SK-MEL-5 (cell line): Measurements from ENCODE around the gene PSME4. TPM values are rescaled to one million over a fixed set of nuclear protein-coding genes. Genes with fewer than 3 reads are reported as not detected.
A peak's percentile ranks its signal among the peaks of the same experiment; 100 is the strongest.

Source experiments
- DNase-seq: peaks from one replicate; pipeline ENCODE4 v3.0.0-alpha.2; 2016; ENCODE audit warnings: low read depth, low spot score
- in situ Hi-C: cut with HindIII; loops from 2 replicates; pipeline ENCODE4 v1.10.0; 2016; ENCODE audit warnings: low sequenced_read_pairs, high pct_unique_total_duplicates, low pct_unique_long_range_greater_than_20kb
- total RNA-seq: library from RNA; depleted of rRNA; stranded (reverse); fragments of >200 nt; shearing (Covaris generic); gene quantifications from 2 replicates; pipeline ENCODE4 v1.2.3, GENCODE V29; 2014

Gene PSME4
- total RNA-seq, 1 experiment from 2014 or later = 40.4 TPM

GRCh38 chr2:53911434-53912189, 59.2 kb downstream of the PSME4 start:
- in situ Hi-C loops = loop anchor here (5.0 kb wide), 1 partner anchor 36 kb away; no protein-coding TSS in a partner anchor
- DNase-seq = no peak

DNA sequence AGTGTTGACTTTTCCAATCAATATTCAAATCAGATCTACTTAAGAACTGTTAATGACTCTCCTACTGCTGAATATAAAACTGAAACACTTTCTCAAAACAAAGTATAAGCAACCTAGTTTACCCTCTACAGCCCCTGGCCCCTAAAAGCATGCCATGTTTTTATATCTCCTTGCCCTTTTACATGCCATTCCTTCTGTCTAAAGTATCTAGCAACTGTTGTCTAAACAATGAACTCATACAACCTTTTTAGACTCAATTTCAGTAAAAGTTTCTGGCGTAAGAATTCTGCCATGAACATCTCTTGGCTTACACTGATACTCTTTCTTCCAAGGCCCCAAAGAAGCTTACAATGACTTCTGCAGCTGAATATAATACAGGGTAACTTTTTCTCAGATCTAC, 63.2 kb downstream of the PSME4 start:
- DNase-seq = no peak
- in situ Hi-C loops = no loop called here

DNA sequence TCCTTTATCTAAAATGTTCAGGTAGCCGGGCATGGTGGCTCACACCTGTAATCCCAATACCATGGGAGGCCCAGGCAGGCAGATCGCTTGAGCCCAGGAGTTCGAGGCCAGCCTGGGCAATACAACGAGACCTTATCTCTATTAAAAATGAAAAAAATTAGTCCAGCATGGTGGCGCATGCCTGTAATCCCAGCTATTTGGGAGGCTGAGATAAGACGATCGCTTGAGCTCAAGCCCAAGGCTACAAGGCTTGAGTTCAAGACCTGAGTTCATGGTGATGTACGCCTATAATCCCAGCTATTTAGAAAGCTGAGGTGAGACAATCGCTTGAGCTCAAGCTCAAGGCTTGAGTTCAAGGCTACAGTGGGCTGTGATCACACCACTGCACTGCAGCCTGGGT, 65.4 kb downstream of the PSME4 start:
- no peak for DNase-seq
- in situ Hi-C loops = no loop called here

DNA sequence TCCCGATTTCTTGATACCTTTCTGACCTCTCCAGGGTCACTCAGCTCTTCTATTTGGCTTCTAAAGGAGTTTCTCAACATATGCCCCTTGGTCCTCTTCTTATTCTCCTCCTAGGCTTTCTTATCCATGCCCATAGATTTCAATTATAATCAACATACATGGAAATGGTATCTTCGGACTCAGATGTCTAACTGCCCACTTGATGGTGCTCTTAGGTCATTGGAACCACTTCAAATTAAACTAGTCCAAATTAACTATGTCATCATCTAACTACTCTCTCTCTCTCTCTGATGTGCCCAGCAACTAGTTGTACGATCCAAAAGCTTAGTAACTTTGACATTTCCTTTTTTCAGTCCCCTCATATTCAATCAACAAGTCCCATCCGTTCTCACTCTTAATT, 67.8 kb downstream of the PSME4 start:
- DNase-seq = peak; percentile 36
- in situ Hi-C loops = no loop called here

GRCh38 chr2:53901192-53901591, 69.6 kb downstream of the PSME4 start:
- in situ Hi-C loops = no loop called here
- DNase-seq = no peak

- in situ Hi-C loops = no loop called here
- no peak for DNase-seq
Measured at GRCh38 chr2:53896864-53897263, 73.9 kb downstream of the PSME4 start.

- no peak for DNase-seq
- in situ Hi-C loops = no loop called here
Measured at GRCh38 chr2:53886406-53887280, 84.2 kb downstream of the PSME4 start.

- no peak for DNase-seq
- in situ Hi-C loops = no loop called here
Measured at GRCh38 chr2:53884883-53885282, 85.9 kb downstream of the PSME4 start.

- in situ Hi-C loops = no loop called here
- DNase-seq = no peak
Measured at GRCh38 chr2:53881986-53882385, 88.8 kb downstream of the PSME4 start.

DNA sequence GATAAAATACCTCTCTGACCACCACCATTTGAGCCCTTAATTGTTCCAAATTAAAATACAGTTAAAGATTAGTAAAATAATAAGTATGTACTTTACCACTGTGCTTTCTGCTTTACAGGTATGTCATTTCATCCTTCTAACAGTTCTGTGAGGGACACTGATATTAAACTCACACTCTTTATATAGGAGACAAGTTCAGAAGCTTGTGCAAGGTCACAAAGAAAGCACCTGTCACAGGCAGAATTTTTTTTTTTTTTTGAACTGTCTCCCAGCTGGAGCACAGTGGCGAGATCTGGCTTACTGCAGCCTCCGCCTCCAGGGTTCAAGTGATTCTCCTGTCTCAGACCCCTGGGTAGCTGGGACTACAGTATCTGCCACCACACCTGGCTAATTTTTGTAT, 89.4 kb downstream of the PSME4 start:
- in situ Hi-C loops = no loop called here
- no peak for DNase-seq

GRCh38 chr2:53880756-53881155, 90.0 kb downstream of the PSME4 start:
- no peak for DNase-seq
- in situ Hi-C loops = no loop called here

GRCh38 chr2:53877556-53877955, 93.2 kb downstream of the PSME4 start:
- in situ Hi-C loops = no loop called here
- no peak for DNase-seq

DNA sequence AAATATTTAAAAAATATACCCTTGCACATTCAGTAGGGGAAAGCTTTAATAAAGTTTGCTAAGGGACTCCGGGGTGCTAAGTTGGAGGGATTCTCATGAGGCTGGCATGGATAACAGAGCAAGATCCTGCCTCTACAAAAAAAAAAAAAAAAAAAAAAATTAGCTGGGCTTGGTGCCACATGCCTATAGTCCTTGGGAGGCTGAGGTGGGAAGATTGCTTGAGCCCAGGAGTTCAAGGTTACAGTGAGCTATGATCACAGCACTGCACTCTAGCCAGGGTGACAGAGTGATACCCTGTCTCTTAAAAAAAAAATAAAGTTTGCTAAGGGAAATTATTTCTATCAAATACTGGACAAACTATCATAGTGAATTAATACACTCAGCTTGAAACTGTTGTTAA, 93.7 kb downstream of the PSME4 start:
- DNase-seq = no peak
- in situ Hi-C loops = no loop called here

- DNase-seq = no peak
- in situ Hi-C loops = no loop called here
Measured at GRCh38 chr2:53874401-53874950, 96.3 kb downstream of the PSME4 start.

- DNase-seq = no peak
- in situ Hi-C loops = no loop called here
Measured at GRCh38 chr2:53867773-53868172, 103.0 kb downstream of the PSME4 start.

GRCh38 chr2:53867169-53867568, 103.6 kb downstream of the PSME4 start:
- in situ Hi-C loops = no loop called here
- DNase-seq = no peak

GRCh38 chr2:53865962-53866361, 104.8 kb downstream of the PSME4 start:
- no peak for DNase-seq
- in situ Hi-C loops = no loop called here

- no peak for DNase-seq
- in situ Hi-C loops = no loop called here
Measured at GRCh38 chr2:53865264-53865663, 105.5 kb downstream of the PSME4 start.
